Measurements from ENCODE around the gene BRD1.

The BRD1 gene

GRCh38 chr22:49800408-49801238 is 27.1 kb downstream of the BRD1 start:
- DNase-seq: no peak

GRCh38 chr22:49799431-49800075 is 28.1 kb downstream of the BRD1 start:
- DNase-seq: no peak

GRCh38 chr22:49798486-49799151 is 29.1 kb downstream of the BRD1 start:
- DNase-seq: no peak

- no peak for DNase-seq
Observed at GRCh38 chr22:49797706-49798105, 30.0 kb downstream of the BRD1 start.

- DNase-seq: no peak
Observed at GRCh38 chr22:49796596-49797270, 30.9 kb downstream of the BRD1 start.

GRCh38 chr22:49795521-49795920 is 32.2 kb downstream of the BRD1 start:
- no peak for DNase-seq

GRCh38 chr22:49793871-49794270 is 33.8 kb downstream of the BRD1 start:
- no peak for DNase-seq

- no peak for DNase-seq
Observed at GRCh38 chr22:49793296-49793695, 34.4 kb downstream of the BRD1 start.

- no peak for DNase-seq
Observed at GRCh38 chr22:49792107-49792506, 35.6 kb downstream of the BRD1 start.

- no peak for DNase-seq
Observed at GRCh38 chr22:49791682-49792081, 36.0 kb downstream of the BRD1 start.

GRCh38 chr22:49790912-49791311 is 36.8 kb downstream of the BRD1 start:
- no peak for DNase-seq

GRCh38 chr22:49789289-49790141 is 38.2 kb downstream of the BRD1 start:
- DNase-seq: no peak

GRCh38 chr22:49788504-49788903 is 39.2 kb downstream of the BRD1 start:
- DNase-seq: no peak

- DNase-seq: no peak
Observed at GRCh38 chr22:49787861-49788260, 39.8 kb downstream of the BRD1 start.

- no peak for DNase-seq
Observed at GRCh38 chr22:49786976-49787706, 40.5 kb downstream of the BRD1 start.

- DNase-seq: no peak
Observed at GRCh38 chr22:49785841-49786471, 41.7 kb downstream of the BRD1 start.

GRCh38 chr22:49785046-49785521 is 42.6 kb downstream of the BRD1 start:
- DNase-seq: no peak

GRCh38 chr22:49784630-49784971 is 43.1 kb downstream of the BRD1 start:
- no peak for DNase-seq

GRCh38 chr22:49783926-49784629 is 43.6 kb downstream of the BRD1 start:
- DNase-seq: no peak

- DNase-seq: no peak
Observed at GRCh38 chr22:49783036-49783746, 44.5 kb downstream of the BRD1 start.
